ENCODE results near the gene NRXN3.

DNA sequence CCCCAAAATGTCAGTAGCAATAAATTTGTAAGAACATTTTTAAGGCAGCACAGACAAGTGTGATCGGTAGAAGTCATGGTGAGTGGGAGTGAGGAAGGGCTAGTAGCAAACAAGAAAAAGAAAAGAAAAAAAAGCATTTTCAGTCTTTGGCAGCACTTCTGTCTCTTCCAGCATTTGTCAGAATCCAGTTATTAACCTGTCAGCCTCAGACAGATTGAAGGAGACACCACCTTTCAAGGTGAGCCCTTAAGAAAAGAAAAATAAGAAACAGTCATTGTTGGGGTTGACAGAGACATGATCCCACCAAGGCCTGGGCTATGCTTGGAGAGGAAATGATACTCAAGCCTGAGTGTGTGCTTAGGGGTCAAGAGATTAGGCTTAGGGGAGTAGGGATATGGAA lies 947.4 kb downstream of the NRXN3 start:
- no peak for TF ChIP-seq GATA3 (IDR thresholded peaks at IDR 0.05; ENCODE audit: low read depth, low read length)
- TF ChIP-seq GATA2 (IDR thresholded peaks at IDR 0.05; ENCODE audit: low read depth, low read length): no peak

Measured in SH-SY5Y (cell line).